ENCODE results near the gene CCDC9B. TPM values are rescaled to one million over a fixed set of nuclear protein-coding genes. Genes with fewer than 3 reads are reported as not detected.

CCDC9B gene
- total and polyA plus RNA-seq, 2 of the 4 experiments (the other 2 are of a cell fraction): 19.7 to 30.9 TPM

DNA sequence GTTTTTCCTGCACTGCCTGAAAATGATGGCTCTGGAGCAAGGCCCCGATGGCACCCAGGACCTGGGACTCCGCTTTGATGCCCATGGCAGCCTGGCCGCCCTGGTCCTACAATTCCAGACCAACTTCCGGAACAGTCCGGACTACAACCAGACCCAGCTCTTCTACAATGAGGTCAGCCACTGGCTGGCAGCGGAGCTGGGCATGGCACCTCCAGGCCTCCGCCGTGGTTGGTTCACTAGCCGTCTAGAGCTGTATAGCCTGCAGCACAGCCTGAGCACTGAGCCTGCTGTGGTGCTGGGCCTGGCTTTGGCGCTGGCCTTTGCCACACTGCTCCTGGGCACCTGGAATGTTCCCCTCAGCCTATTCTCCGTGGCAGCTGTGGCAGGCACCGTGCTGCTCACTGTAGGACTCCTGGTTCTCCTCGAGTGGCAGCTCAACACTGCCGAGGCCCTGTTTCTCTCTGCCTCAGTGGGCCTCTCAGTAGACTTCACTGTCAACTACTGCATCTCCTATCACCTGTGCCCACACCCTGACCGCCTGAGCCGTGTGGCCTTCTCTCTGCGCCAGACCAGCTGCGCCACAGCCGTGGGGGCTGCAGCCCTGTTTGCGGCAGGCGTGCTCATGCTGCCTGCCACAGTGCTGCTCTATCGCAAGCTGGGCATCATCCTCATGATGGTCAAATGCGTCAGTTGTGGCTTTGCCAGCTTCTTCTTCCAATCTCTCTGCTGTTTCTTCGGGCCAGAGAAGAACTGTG is 28.2 kb upstream of the CCDC9B start (continued):
- no peak for TF ChIP-seq RCOR1 (IDR thresholded peaks at IDR 0.05; ENCODE audit: insufficient replicate concordance, low read length)

DNA sequence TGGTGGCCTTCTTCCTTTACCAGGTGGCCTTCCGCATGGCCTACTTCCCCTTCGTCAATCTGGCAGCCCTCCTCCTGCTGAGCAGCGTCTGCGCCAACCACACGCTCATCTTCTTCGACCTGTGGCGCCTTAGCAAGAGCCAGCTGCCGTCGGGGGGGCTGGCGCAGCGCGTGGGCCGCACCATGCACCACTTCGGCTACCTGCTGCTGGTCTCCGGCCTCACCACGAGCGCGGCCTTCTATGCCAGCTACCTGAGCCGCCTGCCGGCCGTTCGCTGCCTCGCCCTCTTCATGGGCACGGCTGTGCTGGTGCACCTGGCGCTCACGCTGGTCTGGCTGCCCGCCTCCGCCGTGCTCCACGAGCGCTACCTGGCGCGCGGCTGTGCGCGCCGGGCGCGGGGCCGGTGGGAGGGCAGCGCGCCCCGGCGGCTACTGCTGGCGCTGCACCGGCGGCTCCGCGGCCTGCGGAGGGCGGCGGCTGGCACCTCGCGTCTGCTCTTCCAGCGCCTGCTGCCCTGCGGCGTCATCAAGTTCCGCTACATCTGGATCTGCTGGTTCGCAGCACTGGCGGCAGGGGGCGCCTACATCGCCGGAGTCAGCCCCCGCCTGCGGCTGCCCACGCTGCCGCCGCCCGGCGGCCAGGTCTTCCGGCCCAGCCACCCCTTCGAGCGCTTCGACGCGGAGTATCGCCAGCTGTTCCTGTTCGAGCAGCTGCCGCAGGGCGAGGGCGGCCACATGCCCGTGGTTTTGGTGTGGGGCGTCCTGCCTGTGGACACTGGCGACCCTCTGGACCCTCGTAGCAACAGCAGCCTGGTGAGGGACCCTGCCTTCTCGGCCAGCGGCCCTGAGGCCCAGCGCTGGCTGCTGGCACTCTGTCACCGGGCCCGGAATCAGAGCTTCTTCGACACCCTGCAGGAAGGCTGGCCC is 27.2 kb upstream of the CCDC9B start:
- Histone ChIP-seq H3K79me1 (ENCODE audit: low read depth in 1 of 2, low read length in 2 of 2) (no peaks in the 10 kb centered on the region), H3K4me1 (ENCODE audit: control insufficient read depth, insufficient read depth, low read length) (peaks cover 2% of the 10 kb centered on the region), H3K56ac (ENCODE audit: extremely low read depth, insufficient read depth, low read length) (peak overlapping the region; percentile 3; the same call in 1 of the 2 replicates), H2BK15ac (ENCODE audit: low read depth, low read length) (no peak overlapping the region; the same call in 2 of the 3 replicates), H2AK5ac (ENCODE audit: low read depth, low read length) (peak overlapping the region; percentile 43; the same call in 1 of the 2 replicates), H2BK120ac (ENCODE audit: low read depth, low read length) (peak overlapping the region; percentile 95), H2BK5ac (ENCODE audit: low read depth, low read length, poor library complexity, severe bottlenecking) (peak overlapping the region; percentile 73), H3K9ac (ENCODE audit: low read depth, low read length) (no peak overlapping the region), H2AK9ac (replicated peaks; ENCODE audit: low read depth, low read length, poor library complexity) (peak overlapping the region; percentile 77), H3K4me3 (ENCODE audit: insufficient read depth, low read depth, low read length) (no peak overlapping the region), H3K9me3 (ENCODE audit: control insufficient read depth, insufficient read depth, low read length) (no peaks in the 10 kb centered on the region), H3K27ac (ENCODE audit: insufficient read depth, low read length) (no peak overlapping the region; the same call in 1 of the 2 replicates), H4K20me1 (ENCODE audit: insufficient read depth, low read length) (no peaks in the 10 kb centered on the region), H3K14ac (replicated peaks; ENCODE audit: low read depth, low read length) (0 out of 2 replicates have a peak overlapping the region, but pooled peaks have one; percentile 78), H3K23ac (ENCODE audit: low read depth, low read length) (no peak overlapping the region), H3K36me3 (ENCODE audit: control insufficient read depth, insufficient read depth, low read length) (no peaks in the 10 kb centered on the region), H4K91ac (ENCODE audit: insufficient read depth, low read depth, low read length) (peak overlapping the region; percentile 70; the same call in 1 of the 2 replicates), H3K9me1 (ENCODE audit: insufficient read depth, low read length) (0 out of 2 replicates have a peak, but pooled peaks cover 3% of the 10 kb centered on the region), H4K5ac (ENCODE audit: low read depth, low read length) (peak overlapping the region; percentile 70; the same call in 1 of the 2 replicates), H3K27me3 (ENCODE audit: control insufficient read depth, insufficient read depth, low read length) (peaks cover 5% of the 10 kb centered on the region; the same call in 1 of the 2 replicates), H4K8ac (ENCODE audit: low read depth in 2 of 2, low read length in 2 of 2) (peak overlapping the region; percentile 86 to 97), H2BK20ac (ENCODE audit: low read depth, low read length) (peak overlapping the region; percentile 78), H3K18ac (ENCODE audit: low read depth, low read length) (no peak overlapping the region), H2AFZ (replicated peaks; ENCODE audit: low read length, poor library complexity) (peak overlapping the region; percentile 98), H3K4me2 (ENCODE audit: low read depth, low read length) (peak overlapping the region; percentile 49), H3K4ac (ENCODE audit: low read depth, low read length) (peak overlapping the region; percentile 95)
- TF ChIP-seq RAD21 (IDR thresholded peaks at IDR 0.05; ENCODE audit: low read length): peak; percentile 63
- peak; percentile 75 for TF ChIP-seq SMC3 (IDR thresholded peaks at IDR 0.05; ENCODE audit: low read depth, low read length)
- peak; percentile 15; the same call in 1 of the 2 replicates for TF ChIP-seq BHLHE40 (IDR thresholded peaks at IDR 0.05; ENCODE audit: low read depth, low read length)
- peak; percentile 96 for TF ChIP-seq MAZ (IDR thresholded peaks at IDR 0.05; ENCODE audit: borderline replicate concordance, low read depth, low read length)
- TF ChIP-seq POLR2A (IDR thresholded peaks at IDR 0.05; ENCODE audit: low read depth, low read length): no peak
- TF ChIP-seq, protein P1, sequence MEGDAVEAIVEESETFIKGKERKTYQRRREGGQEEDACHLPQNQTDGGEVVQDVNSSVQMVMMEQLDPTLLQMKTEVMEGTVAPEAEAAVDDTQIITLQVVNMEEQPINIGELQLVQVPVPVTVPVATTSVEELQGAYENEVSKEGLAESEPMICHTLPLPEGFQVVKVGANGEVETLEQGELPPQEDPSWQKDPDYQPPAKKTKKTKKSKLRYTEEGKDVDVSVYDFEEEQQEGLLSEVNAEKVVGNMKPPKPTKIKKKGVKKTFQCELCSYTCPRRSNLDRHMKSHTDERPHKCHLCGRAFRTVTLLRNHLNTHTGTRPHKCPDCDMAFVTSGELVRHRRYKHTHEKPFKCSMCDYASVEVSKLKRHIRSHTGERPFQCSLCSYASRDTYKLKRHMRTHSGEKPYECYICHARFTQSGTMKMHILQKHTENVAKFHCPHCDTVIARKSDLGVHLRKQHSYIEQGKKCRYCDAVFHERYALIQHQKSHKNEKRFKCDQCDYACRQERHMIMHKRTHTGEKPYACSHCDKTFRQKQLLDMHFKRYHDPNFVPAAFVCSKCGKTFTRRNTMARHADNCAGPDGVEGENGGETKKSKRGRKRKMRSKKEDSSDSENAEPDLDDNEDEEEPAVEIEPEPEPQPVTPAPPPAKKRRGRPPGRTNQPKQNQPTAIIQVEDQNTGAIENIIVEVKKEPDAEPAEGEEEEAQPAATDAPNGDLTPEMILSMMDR (conservative IDR thresholded peaks at IDR 0.05; ENCODE audit: low read depth, low read length): peak; percentile 95
- TF ChIP-seq RCOR1 (IDR thresholded peaks at IDR 0.05; ENCODE audit: insufficient replicate concordance, low read length): no peak
- ChIA-PET POLR2A (ENCODE audit: unreplicated experiment) (no interaction called here), CTCF (interaction anchor here (0.6 to 1.6 kb wide), 5 partner anchors 10 to 510 kb away, joined by 3 to 6 read pairs (median 5); partner anchors contain the start of gene DISP2)
- 17% methylated on average over 61 of the region's 91 CpGs; no CpG with 5 or more reads in 1 of the 2 experiments for WGBS, 2 experiments (ENCODE audit: extremely low coverage in 2 of 2, insufficient read length in 1 of 2)
- dilution Hi-C loops (cut with HindIII; ENCODE audit: low sequenced_read_pairs, unreplicated experiment) (no loop called here), in situ Hi-C loops (cut with MboI; ENCODE audit: low sequenced_read_pairs) (no loop called here), intact Hi-C loops (cut with micrococcal nuclease) (loop anchor here (1.0 kb wide), 1 partner anchor 54 kb away; no protein-coding TSS in a partner anchor)
- DNase-seq (peak; percentile 87), ATAC-seq (ENCODE audit: low read depth) (peak; percentile 95)
- no TSS peak for BruUV-seq (replicated peaks)

Data from IMR-90 (cell line).